ENCODE data around the gene HDAC4. TPM values are rescaled to one million over a fixed set of nuclear protein-coding genes. Genes with fewer than 3 reads are reported as not detected.

HDAC4 gene
- total and polyA plus RNA-seq, 9 of the 15 experiments (the other 6 are each of a cell fraction or from before 2014, with no cell fraction given): 0.11 to 20.2 (median 4.0) TPM

- TF ChIP-seq ATF3 (IDR thresholded peaks at IDR 0.05) (peak; percentile 58), ATF3 (CRISPR knock-in tag; conservative IDR thresholded peaks at IDR 0.05) (no peak), ZNF584 (CRISPR knock-in tag; IDR thresholded peaks at IDR 0.05; ENCODE audit: low read depth) (no peak), ZFP30 (CRISPR knock-in tag; IDR thresholded peaks at IDR 0.05; ENCODE audit: borderline replicate concordance) (no peak), SIN3B (IDR thresholded peaks at IDR 0.05; ENCODE audit: low read depth) (no peak), POLR2A (conservative IDR thresholded peaks at IDR 0.05) (no peak), THRB (CRISPR knock-in tag; conservative IDR thresholded peaks at IDR 0.05) (no peak), NFRKB (IDR thresholded peaks at IDR 0.05; ENCODE audit: low read depth) (peak; percentile 75; the same call in 1 of the 2 replicates), CTCFL (IDR thresholded peaks at IDR 0.05; ENCODE audit: borderline replicate concordance, insufficient read depth, low read depth, low read length, poor library complexity, severe bottlenecking) (peak; percentile 12), IRF2 (CRISPR knock-in tag; IDR thresholded peaks at IDR 0.05) (no peak), SNAPC5 (CRISPR knock-in tag; IDR thresholded peaks at IDR 0.05) (no peak), E2F8 (IDR thresholded peaks at IDR 0.05; ENCODE audit: low read depth, partially characterized antibody) (no peak), POU5F1 (IDR thresholded peaks at IDR 0.05; ENCODE audit: borderline replicate concordance, low read depth, low read length, partially characterized antibody) (no peak), LEF1 (IDR thresholded peaks at IDR 0.05) (no peak), ZNF140 (CRISPR knock-in tag; IDR thresholded peaks at IDR 0.05) (no peak), BCLAF1 (IDR thresholded peaks at IDR 0.05; ENCODE audit: borderline replicate concordance in 1 of 2, control insufficient read depth in 1 of 2, low read depth in 2 of 2, low read length in 1 of 2) (no peak), HOXB6 (CRISPR knock-in tag; IDR thresholded peaks at IDR 0.05; ENCODE audit: borderline replicate concordance) (no peak)
Measured at GRCh38 chr2:239275044-239275685, 125.7 kb downstream of the HDAC4 start (continued).
